ENCODE results near the gene SLC20A1.

DNA sequence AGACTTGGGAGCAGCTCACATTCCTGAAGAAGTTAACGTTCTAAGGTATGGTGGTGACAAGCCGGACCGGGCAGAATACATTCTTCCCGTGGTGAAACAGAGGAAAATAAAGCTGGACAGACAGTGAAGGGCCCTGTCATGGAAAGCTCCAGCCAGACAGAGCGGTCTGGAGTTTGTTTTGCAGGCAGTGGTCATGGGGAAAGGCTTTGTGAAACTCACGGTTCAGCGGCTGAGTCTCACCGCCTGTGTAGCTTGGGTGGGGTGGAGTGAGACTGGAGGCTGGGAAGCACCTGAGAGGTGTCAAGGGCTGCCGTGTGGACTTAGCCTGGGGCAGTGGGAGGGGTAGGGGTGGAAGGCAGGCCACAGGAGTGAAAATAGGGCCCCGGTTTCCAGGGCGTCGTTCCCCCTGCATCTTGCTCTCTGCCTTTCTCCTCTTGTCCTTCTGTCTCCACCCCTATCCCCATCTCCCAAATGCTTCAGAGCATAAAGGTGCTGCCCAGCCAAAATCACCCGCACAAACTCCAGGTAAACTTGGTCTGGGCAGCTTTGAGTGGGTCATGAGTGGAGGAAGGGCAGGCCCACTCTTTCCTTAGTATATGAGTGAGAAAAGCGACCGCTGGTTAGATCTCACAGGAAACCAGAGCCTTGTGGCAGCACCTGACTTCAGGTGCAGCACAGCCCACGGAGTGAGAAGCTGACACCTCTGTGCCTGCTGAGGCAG is 11.4 kb upstream of the SLC20A1 start:
- TF ChIP-seq, protein P1, sequence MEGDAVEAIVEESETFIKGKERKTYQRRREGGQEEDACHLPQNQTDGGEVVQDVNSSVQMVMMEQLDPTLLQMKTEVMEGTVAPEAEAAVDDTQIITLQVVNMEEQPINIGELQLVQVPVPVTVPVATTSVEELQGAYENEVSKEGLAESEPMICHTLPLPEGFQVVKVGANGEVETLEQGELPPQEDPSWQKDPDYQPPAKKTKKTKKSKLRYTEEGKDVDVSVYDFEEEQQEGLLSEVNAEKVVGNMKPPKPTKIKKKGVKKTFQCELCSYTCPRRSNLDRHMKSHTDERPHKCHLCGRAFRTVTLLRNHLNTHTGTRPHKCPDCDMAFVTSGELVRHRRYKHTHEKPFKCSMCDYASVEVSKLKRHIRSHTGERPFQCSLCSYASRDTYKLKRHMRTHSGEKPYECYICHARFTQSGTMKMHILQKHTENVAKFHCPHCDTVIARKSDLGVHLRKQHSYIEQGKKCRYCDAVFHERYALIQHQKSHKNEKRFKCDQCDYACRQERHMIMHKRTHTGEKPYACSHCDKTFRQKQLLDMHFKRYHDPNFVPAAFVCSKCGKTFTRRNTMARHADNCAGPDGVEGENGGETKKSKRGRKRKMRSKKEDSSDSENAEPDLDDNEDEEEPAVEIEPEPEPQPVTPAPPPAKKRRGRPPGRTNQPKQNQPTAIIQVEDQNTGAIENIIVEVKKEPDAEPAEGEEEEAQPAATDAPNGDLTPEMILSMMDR (IDR thresholded peaks at IDR 0.05; ENCODE audit: insufficient read depth, low read depth, low read length): no peak
- no peak for TF ChIP-seq EZH2 (IDR thresholded peaks at IDR 0.05; ENCODE audit: insufficient read depth, low read length)

Measured in astrocyte (in vitro differentiated cells and primary cell).